Neural progenitor cell (in vitro differentiated cells): Measurements from ENCODE around the gene KLKB1. TPM values are rescaled to one million over a fixed set of nuclear protein-coding genes. Genes with fewer than 3 reads are reported as not detected.

Experiments used
- DNase-seq: peaks from one replicate; pipeline ENCODE4 v3.0.0-alpha.2; 2016; ENCODE audit warnings: low spot score
- H2AFZ ChIP-seq: fragments of 200-600 bp; sonication (generic); replicated peaks from 2 replicates; pipeline ENCODE4 v1.6.1; 2016; ENCODE audit warnings: antibody characterized with exemption
- H3F3A ChIP-seq: fragments of 200-600 bp; sonication (generic); 2 replicates; pipeline ENCODE4 v1.6.1; 2016; ENCODE audit warnings: antibody characterized with exemption, low read depth
- H3K27ac ChIP-seq: fragments of 200-600 bp; sonication (generic); 2 replicates; pipeline ENCODE4 v1.5.1; 2016; ENCODE audit warnings: mild to moderate bottlenecking
- H3K27me3 ChIP-seq: fragments of 200-600 bp; sonication (generic); 2 replicates; pipeline ENCODE4 v1.6.1; 2016; ENCODE audit warnings: mild to moderate bottlenecking, moderate library complexity
- H3K36me3 ChIP-seq: fragments of 200-600 bp; sonication (generic); 2 replicates; pipeline ENCODE4 v1.5.1; 2016
- H3K4me1 ChIP-seq: fragments of 200-600 bp; sonication (generic); 2 replicates; pipeline ENCODE4 v1.6.1; 2016; ENCODE audit warnings: mixed run types
- H3K4me2 ChIP-seq: fragments of 200-600 bp; sonication (generic); 2 replicates; pipeline ENCODE4 v1.6.1; 2016
- H3K4me3 ChIP-seq: fragments of 200-600 bp; sonication (generic); 2 replicates; pipeline ENCODE4 v1.5.1; 2016
- H3K79me2 ChIP-seq: fragments of 200-600 bp; sonication (generic); 2 replicates; pipeline ENCODE4 v1.6.1; 2016; ENCODE audit warnings: low read depth
- H3K9ac ChIP-seq: fragments of 200-600 bp; sonication (generic); 2 replicates; pipeline ENCODE4 v1.6.1; 2016
- H3K9me3 ChIP-seq: fragments of 200-600 bp; sonication (generic); 2 replicates; pipeline ENCODE4 v1.5.1; 2016; ENCODE audit warnings: low read depth
- H4K20me1 ChIP-seq: fragments of 200-600 bp; sonication (generic); 2 replicates; pipeline ENCODE4 v1.6.1; 2016; ENCODE audit warnings: low read depth
- H3K27ac Mint-ChIP-seq: 3 replicates; pipeline ENCODE4 v1.8.0; 2021; ENCODE audit warnings: mixed read lengths
- H3K27me3 Mint-ChIP-seq: 2 replicates; pipeline ENCODE4 v1.8.0; 2022; ENCODE audit warnings: low read depth, mild to moderate bottlenecking, inconsistent platforms, moderate library complexity, mixed read lengths; ENCODE audit not compliant: insufficient read depth
- H3K36me3 Mint-ChIP-seq: 3 replicates; pipeline ENCODE4 v1.8.0; 2021; ENCODE audit warnings: mixed read lengths
- H3K4me1 Mint-ChIP-seq: 3 replicates; pipeline ENCODE4 v1.8.0; 2021; ENCODE audit warnings: mixed read lengths
- H3K4me3 Mint-ChIP-seq: 3 replicates; pipeline ENCODE4 v1.8.0; 2021; ENCODE audit warnings: mild to moderate bottlenecking, moderate library complexity, mixed read lengths
- H3K9me3 Mint-ChIP-seq: 3 replicates; pipeline ENCODE4 v1.8.0; 2020; ENCODE audit warnings: mixed read lengths
- EZH2 ChIP-seq: fragments of 200-600 bp; sonication (generic); IDR thresholded peaks from 2 replicates; pipeline ENCODE4 v1.6.1; 2017; ENCODE audit warnings: antibody characterized with exemption, mild to moderate bottlenecking, moderate library complexity
- EZH2phosphoT487 ChIP-seq: fragments of 200-600 bp; sonication (generic); IDR thresholded peaks from 2 replicates; pipeline ENCODE4 v1.6.1; 2017; ENCODE audit warnings: antibody characterized with exemption
- total RNA-seq: library from RNA; depleted of rRNA; stranded (reverse); fragments of >200 nt; gene quantifications from 2 replicates; pipeline ENCODE4 v1.2.3, GENCODE V29; 2015; ENCODE audit warnings: low replicate concordance
- TF ChIP-seq, protein P1 (sequence below): fragments of 200-600 bp; sonication (generic); IDR thresholded peaks from 2 replicates; pipeline ENCODE4 v1.5.1; 2017; ENCODE audit warnings: antibody characterized with exemption, mild to moderate bottlenecking

The KLKB1 gene
- total RNA-seq, 1 donor from 2014 or later: 0.39 TPM

- H3K79me2 ChIP-seq: no peaks in the 10 kb centered on the region
- H3F3A ChIP-seq: no peaks in the 10 kb centered on the region
- Mint-ChIP-seq H3K4me1 (no peaks in the 10 kb centered on the region), H3K9me3 (peaks cover 28% of the 10 kb centered on the region), H3K36me3 (peaks cover 6% of the 10 kb centered on the region), H3K27me3 (peaks cover 3% of the 10 kb centered on the region), H3K27ac (no peak overlapping the region), H3K4me3 (no peak overlapping the region)
- DNase-seq: no peak
- TF ChIP-seq EZH2 (no peak), EZH2phosphoT487 (no peak)
- TF ChIP-seq, protein P1, sequence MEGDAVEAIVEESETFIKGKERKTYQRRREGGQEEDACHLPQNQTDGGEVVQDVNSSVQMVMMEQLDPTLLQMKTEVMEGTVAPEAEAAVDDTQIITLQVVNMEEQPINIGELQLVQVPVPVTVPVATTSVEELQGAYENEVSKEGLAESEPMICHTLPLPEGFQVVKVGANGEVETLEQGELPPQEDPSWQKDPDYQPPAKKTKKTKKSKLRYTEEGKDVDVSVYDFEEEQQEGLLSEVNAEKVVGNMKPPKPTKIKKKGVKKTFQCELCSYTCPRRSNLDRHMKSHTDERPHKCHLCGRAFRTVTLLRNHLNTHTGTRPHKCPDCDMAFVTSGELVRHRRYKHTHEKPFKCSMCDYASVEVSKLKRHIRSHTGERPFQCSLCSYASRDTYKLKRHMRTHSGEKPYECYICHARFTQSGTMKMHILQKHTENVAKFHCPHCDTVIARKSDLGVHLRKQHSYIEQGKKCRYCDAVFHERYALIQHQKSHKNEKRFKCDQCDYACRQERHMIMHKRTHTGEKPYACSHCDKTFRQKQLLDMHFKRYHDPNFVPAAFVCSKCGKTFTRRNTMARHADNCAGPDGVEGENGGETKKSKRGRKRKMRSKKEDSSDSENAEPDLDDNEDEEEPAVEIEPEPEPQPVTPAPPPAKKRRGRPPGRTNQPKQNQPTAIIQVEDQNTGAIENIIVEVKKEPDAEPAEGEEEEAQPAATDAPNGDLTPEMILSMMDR: no peak
- H3K4me2 ChIP-seq: no peak overlapping the region
- H3K36me3 ChIP-seq: no peaks in the 10 kb centered on the region
- H2AFZ ChIP-seq: no peak overlapping the region
- H3K9me3 ChIP-seq: peaks cover 10% of the 10 kb centered on the region
- no peak overlapping the region for H3K27ac ChIP-seq
- H3K4me3 ChIP-seq: no peak overlapping the region
- no peak overlapping the region for H3K9ac ChIP-seq
- H3K4me1 ChIP-seq: no peaks in the 10 kb centered on the region
- H3K27me3 ChIP-seq: no peaks in the 10 kb centered on the region
- H4K20me1 ChIP-seq: no peaks in the 10 kb centered on the region
These were observed 622 bp downstream of the KLKB1 start for GRCh38 chr4:186227744-186228513.

DNA sequence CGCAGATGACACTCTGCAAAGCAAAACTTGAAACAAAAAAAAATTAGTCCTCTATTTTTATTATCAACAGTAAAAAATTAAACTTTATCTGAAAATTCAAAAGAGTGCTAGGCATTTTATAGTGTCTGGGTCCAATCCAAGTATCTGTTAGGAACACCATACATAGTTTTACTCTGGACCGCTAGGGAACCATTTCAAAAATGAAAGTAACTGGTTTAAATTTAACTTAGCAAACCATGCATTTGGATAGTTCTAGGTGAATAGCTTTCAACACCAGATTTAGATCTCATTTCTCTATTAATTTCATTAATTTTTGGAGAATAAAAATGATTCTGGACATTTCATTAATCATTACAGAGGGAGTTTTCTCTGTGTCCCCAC lies 1.2 kb downstream of the KLKB1 start:
- H3K27me3 ChIP-seq: no peaks in the 10 kb centered on the region
- no peak overlapping the region for H3K9ac ChIP-seq
- Mint-ChIP-seq H3K9me3 (peaks cover 23% of the 10 kb centered on the region), H3K27me3 (peaks cover 3% of the 10 kb centered on the region), H3K4me1 (no peaks in the 10 kb centered on the region), H3K4me3 (no peak overlapping the region), H3K36me3 (peaks cover under 1% of the 10 kb centered on the region), H3K27ac (no peak overlapping the region)
- H3F3A ChIP-seq: no peaks in the 10 kb centered on the region
- TF ChIP-seq EZH2phosphoT487 (no peak), EZH2 (no peak)
- TF ChIP-seq, protein P1: no peak
- no peaks in the 10 kb centered on the region for H4K20me1 ChIP-seq
- H3K27ac ChIP-seq: no peak overlapping the region
- H3K4me3 ChIP-seq: no peak overlapping the region
- peaks cover 10% of the 10 kb centered on the region for H3K9me3 ChIP-seq
- no peak for DNase-seq
- H3K79me2 ChIP-seq: no peaks in the 10 kb centered on the region
- no peak overlapping the region for H3K4me2 ChIP-seq
- H3K36me3 ChIP-seq: no peaks in the 10 kb centered on the region
- H2AFZ ChIP-seq: no peak overlapping the region
- H3K4me1 ChIP-seq: no peaks in the 10 kb centered on the region

DNA sequence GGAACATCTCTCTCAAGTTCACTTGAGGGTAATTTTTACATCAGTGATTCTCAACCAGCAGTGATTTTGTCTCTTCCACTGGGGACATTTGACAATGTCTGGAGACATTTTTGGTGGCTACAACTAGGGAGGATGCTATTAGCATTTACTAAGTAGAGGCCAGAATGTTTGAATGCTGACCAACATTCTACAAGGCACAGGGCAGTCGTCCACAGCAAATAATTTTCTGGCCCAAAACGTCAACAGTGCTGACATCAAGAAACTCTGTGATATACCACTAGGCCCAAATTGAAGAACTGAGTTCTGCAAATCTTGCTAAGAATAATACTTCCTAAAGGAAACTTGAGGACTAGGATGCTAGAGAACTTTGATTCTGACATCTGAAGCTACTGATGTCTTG lies 7.1 kb downstream of the KLKB1 start:
- Histone ChIP-seq H3K4me2 (no peak overlapping the region), H3F3A (no peaks in the 10 kb centered on the region), H3K27ac (no peak overlapping the region), H3K4me1 (no peaks in the 10 kb centered on the region), H2AFZ (no peak overlapping the region), H3K27me3 (no peaks in the 10 kb centered on the region), H4K20me1 (no peaks in the 10 kb centered on the region), H3K9ac (no peak overlapping the region), H3K9me3 (no peaks in the 10 kb centered on the region), H3K79me2 (no peaks in the 10 kb centered on the region), H3K36me3 (no peaks in the 10 kb centered on the region), H3K4me3 (no peak overlapping the region)
- TF ChIP-seq EZH2 (no peak), EZH2phosphoT487 (no peak)
- TF ChIP-seq, protein P1: no peak
- Mint-ChIP-seq H3K27ac (no peak overlapping the region), H3K9me3 (no peaks in the 10 kb centered on the region), H3K4me3 (no peak overlapping the region), H3K27me3 (peaks cover 6% of the 10 kb centered on the region), H3K4me1 (no peaks in the 10 kb centered on the region), H3K36me3 (no peaks in the 10 kb centered on the region)
- DNase-seq: no peak
